GM12878 (cell line): ENCODE data around the gene ODAD2. TPM values are rescaled to one million over a fixed set of nuclear protein-coding genes. Genes with fewer than 3 reads are reported as not detected.

Source experiments
- ATAC-seq: fragments of 200-7000 bp; cut with Tn5 transposase; 3 replicates; pipeline ENCODE4 v1.9.1; 2020; ENCODE audit warnings: mild to moderate bottlenecking, moderate library complexity
- BruUV-seq: library from RNA; stranded (reverse); fragments of 400-500 nt; replicated peaks from 2 replicates; lab custom pipeline; 2021; lab: Mats Ljungman, UMichigan
- CTCF ChIA-PET: fragments of 300-600 bp; sonication (Branson Sonifier 250); formaldehyde crosslinking; extraction: SDS; loops from one replicate; lab custom pipeline; 2021; ENCODE audit warnings: inconsistent platforms; lab: Yijun Ruan, JAX
- POLR2A ChIA-PET: fragments of 350-600 bp; formaldehyde crosslinking; extraction: SDS; loops from one replicate; lab custom pipeline; 2021; ENCODE audit warnings: inconsistent platforms; lab: Charles Lee
- RAD21 ChIA-PET: fragments of 300-600 bp; sonication (Branson Sonifier 250); formaldehyde crosslinking; loops from one replicate; lab custom pipeline; 2023; ENCODE audit warnings: antibody characterized with exemption; ENCODE audit not compliant: unreplicated experiment; lab: Charles Lee
- SMC1A ChIA-PET: fragments of 300-600 bp; sonication (Branson Sonifier 250); formaldehyde crosslinking; loops from one replicate; lab custom pipeline; 2023; ENCODE audit not compliant: unreplicated experiment, uncharacterized antibody; lab: Charles Lee
- DNase-seq: peaks from one replicate; pipeline ENCODE4 v3.0.0-alpha.2; 2011; ENCODE audit warnings: low read depth, low spot score
- FAIRE-seq: peaks from 3 replicates; lab custom pipeline; 2011; peaks lifted over from hg19 to GRCh38; lab: Jason Lieb, UNC
- H2AFZ ChIP-seq: 2 replicates; pipeline ENCODE4 v1.6.0; 2011; ENCODE audit warnings: low read depth, low read length, control low read depth; ENCODE audit not compliant: control insufficient read depth
- H3K27ac ChIP-seq: 2 replicates; pipeline ENCODE4 v1.5.1; 2011; ENCODE audit warnings: control low read depth; ENCODE audit not compliant: control insufficient read depth, insufficient read depth
- H3K27me3 ChIP-seq, 2 experiments: replicated peaks in 1 of 2; 2 replicates each; pipeline versions ENCODE4 v1.6.0 to v1.6.1; 2011; ENCODE audit warnings: low read length in 1 of 2; ENCODE audit not compliant: control insufficient read depth in 2 of 2, insufficient read depth in 2 of 2
- H3K36me3 ChIP-seq, 2 experiments: 2 replicates each; pipeline ENCODE4 v1.5.1; 2011; ENCODE audit warnings: low read length in 1 of 2; ENCODE audit not compliant: control insufficient read depth in 2 of 2, insufficient read depth in 2 of 2
- H3K4me1 ChIP-seq: 2 replicates; pipeline ENCODE4 v1.6.1; 2011; ENCODE audit warnings: mild to moderate bottlenecking, low read length, moderate library complexity, mixed read lengths; ENCODE audit not compliant: control insufficient read depth, insufficient read depth
- H3K4me2 ChIP-seq: 2 replicates; pipeline ENCODE4 v1.6.0; 2011; ENCODE audit warnings: control low read depth; ENCODE audit not compliant: control insufficient read depth, insufficient read depth
- H3K4me3 ChIP-seq: fragments of 200-600 bp; sonication (generic); 2 replicates; pipeline ENCODE4 v1.5.1; 2016
- H3K79me2 ChIP-seq: 2 replicates; pipeline ENCODE4 v1.6.0; 2011; ENCODE audit warnings: low read length; ENCODE audit not compliant: control insufficient read depth, insufficient read depth
- H3K9ac ChIP-seq: 2 replicates; pipeline ENCODE4 v1.8.0; 2011; ENCODE audit warnings: low read length, control low read depth, mixed read lengths; ENCODE audit not compliant: control insufficient read depth, insufficient read depth
- H3K9me3 ChIP-seq: replicated peaks from 3 replicates; pipeline ENCODE4 v1.5.1; 2011; ENCODE audit warnings: mild to moderate bottlenecking, low read length; ENCODE audit not compliant: control insufficient read depth, insufficient read depth
- H4K20me1 ChIP-seq: 2 replicates; pipeline ENCODE4 v1.6.0; 2011; ENCODE audit not compliant: control insufficient read depth, insufficient read depth
- EP300 ChIP-seq, 2 experiments: fragments of 150-350 bp in 1 of 2; IDR thresholded peaks; 2 replicates each; pipeline ENCODE4 v1.6.1; 2011 to 2012; ENCODE audit warnings: low read depth in 2 of 2, low read length in 2 of 2, borderline replicate concordance in 1 of 2, improper control_type of control experiment in 1 of 2, inconsistent platforms in 1 of 2; ENCODE audit not compliant: control insufficient read depth in 1 of 2
- HCFC1 ChIP-seq: fragments of 150-350 bp; IDR thresholded peaks from 2 replicates; pipeline ENCODE4 v1.6.1; 2014; ENCODE audit warnings: low read length
- MTA2 ChIP-seq: fragments of 450-650 bp; IDR thresholded peaks from 2 replicates; pipeline ENCODE4 v1.6.1; 2016; ENCODE audit warnings: low read depth, mild to moderate bottlenecking, moderate library complexity
- MTA3 ChIP-seq: IDR thresholded peaks from 2 replicates; pipeline ENCODE4 v1.6.1; 2012; ENCODE audit warnings: low read length, inconsistent platforms, borderline replicate concordance
- MYB ChIP-seq: fragments of 150-350 bp; IDR thresholded peaks from 2 replicates; pipeline ENCODE4 v1.6.1; 2014; ENCODE audit warnings: mild to moderate bottlenecking, low read depth, low read length, borderline replicate concordance
- NFYB ChIP-seq: IDR thresholded peaks from 2 replicates; pipeline ENCODE4 v1.6.1; 2011; ENCODE audit warnings: low read depth, mild to moderate bottlenecking, low read length, improper control_type of control experiment, moderate library complexity; ENCODE audit not compliant: insufficient read depth
- RAD51 ChIP-seq: fragments of 450-650 bp; IDR thresholded peaks from 2 replicates; pipeline ENCODE4 v1.6.1; 2016; ENCODE audit warnings: moderate library complexity, mild to moderate bottlenecking, inconsistent platforms
- SUPT20H ChIP-seq: IDR thresholded peaks from 2 replicates; pipeline ENCODE4 v1.6.1; 2011; ENCODE audit warnings: low read depth, mild to moderate bottlenecking, low read length, moderate library complexity, borderline replicate concordance; ENCODE audit not compliant: control insufficient read depth
- WGBS: methylation state at CpG from one replicate; pipeline ENCODE4 v1.1.6; 2016; ENCODE audit warnings: low lambda C conversion rate; ENCODE audit not compliant: insufficient replicate concordance, insufficient coverage; ENCODE audit errors: missing lambda C conversion rate; 5-methylcytosine and 5-hydroxymethylcytosine counted together
- in situ Hi-C: fragments of 300-500 bp; cut with MboI; formaldehyde crosslinking; loops from 9 replicates; pipeline ENCODE4 v1.14.3; 2018; ENCODE audit warnings: mixed read lengths
- intact Hi-C: fragments of 100-400 bp; cut with micrococcal nuclease; formaldehyde crosslinking; loops from one replicate; pipeline ENCODE4 v1.14.2; 2022; ENCODE audit not compliant: unreplicated experiment
- polyA plus RNA-seq, 11 experiments: library from polyadenylated mRNA; depleted of rRNA in 4 of 11; unstranded in 6 of 11; stranded (reverse) in 5 of 11; fragments of >200 nt; fragmentation: Nextera tagmentation in 4 of 11; fragmentation: Illumina TruSeq in 1 of 11; extraction: Ambion mirVana in 4 of 11; extraction: Trizol in 1 of 11; gene quantifications; 1 replicate in 1 of 11; 2 replicates in 10 of 11; pipeline versions ENCODE4 v1.2.1 to v1.2.3, GENCODE V29; 2011 to 2016; ENCODE audit warnings: inconsistent platforms in 2 of 11, missing spikeins in 2 of 11, low read depth in 1 of 11
- total RNA-seq, 4 experiments: library from RNA; depleted of rRNA in 3 of 4; stranded (reverse); fragments of >200 nt in 3 of 4; fragmentation: Illumina TruSeq in 1 of 4; extraction: Trizol in 1 of 4; gene quantifications; 2 replicates each; pipeline versions ENCODE4 v1.2.1 to v1.2.3, GENCODE V29; 2013 to 2021
- TF ChIP-seq, protein P1 (sequence below): fragments of 450-650 bp; conservative IDR thresholded peaks from 2 replicates; pipeline ENCODE4 v1.6.1; 2017; ENCODE audit warnings: mild to moderate bottlenecking, moderate library complexity
- TF ChIP-seq, protein P2 (sequence below): fragments of 450-650 bp; IDR thresholded peaks from 2 replicates; pipeline ENCODE4 v1.6.1; 2017; ENCODE audit warnings: antibody characterized with exemption, mild to moderate bottlenecking, moderate library complexity
- TF ChIP-seq, protein P3 (sequence below): IDR thresholded peaks from 2 replicates; pipeline ENCODE4 v1.6.1; 2012; ENCODE audit warnings: low read depth, low read length, improper control_type of control experiment

Gene ODAD2
- total and polyA plus RNA-seq, 10 of the 15 experiments (the other 5 are each of a cell fraction or from before 2014, with no cell fraction given): not detected

DNA sequence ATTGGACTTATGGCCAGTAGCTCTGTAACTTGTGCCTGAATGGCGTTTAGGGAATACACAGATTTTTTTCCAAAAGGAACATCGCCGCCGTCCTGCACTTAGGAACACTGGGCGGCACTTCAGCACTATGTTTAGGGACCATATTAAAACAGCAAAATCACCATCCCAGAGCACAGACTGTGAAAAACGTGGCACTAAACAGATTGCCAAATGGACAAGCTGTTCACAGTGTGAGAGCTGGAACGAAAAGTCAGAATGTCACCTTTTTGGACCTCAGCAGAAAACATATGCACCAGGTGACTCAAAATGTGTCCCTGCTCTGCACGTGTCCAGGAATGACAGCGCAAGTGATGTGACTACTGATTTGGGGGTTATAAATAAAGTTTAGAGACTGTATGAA is 87.9 kb downstream of the ODAD2 start:
- Histone ChIP-seq H2AFZ (no peak overlapping the region), H3K4me3 (no peak overlapping the region), H3K27ac (no peak overlapping the region), H4K20me1 (no peaks in the 10 kb centered on the region), H3K79me2 (no peaks in the 10 kb centered on the region), H3K36me3 (no peaks in the 10 kb centered on the region), H3K9ac (no peak overlapping the region), H3K9me3 (no peaks in the 10 kb centered on the region), H3K27me3 (no peaks in the 10 kb centered on the region), H3K4me1 (no peaks in the 10 kb centered on the region), H3K4me2 (no peak overlapping the region)
- FAIRE-seq (no peak), DNase-seq (no peak), ATAC-seq (no peak)
- no TSS peak for BruUV-seq
- ChIA-PET CTCF (no interaction called here), POLR2A (no interaction called here), SMC1A (interaction anchor here (2.1 kb wide), 1 partner anchor 9 kb away, joined by 4 read pairs; no protein-coding TSS in a partner anchor), RAD21 (no interaction called here)
- 67% methylated on average over 9 of the region's 9 CpGs for WGBS
- TF ChIP-seq SUPT20H (no peak), EP300 (IDR thresholded peaks at IDR 0.05; ENCODE audit: borderline replicate concordance in 1 of 2, control insufficient read depth in 1 of 2, low read depth in 2 of 2, low read length in 2 of 2) (no peak), NFYB (no peak), MYB (no peak), HCFC1 (no peak)
- in situ Hi-C loops: no loop called here
- intact Hi-C loops: no loop called here

DNA sequence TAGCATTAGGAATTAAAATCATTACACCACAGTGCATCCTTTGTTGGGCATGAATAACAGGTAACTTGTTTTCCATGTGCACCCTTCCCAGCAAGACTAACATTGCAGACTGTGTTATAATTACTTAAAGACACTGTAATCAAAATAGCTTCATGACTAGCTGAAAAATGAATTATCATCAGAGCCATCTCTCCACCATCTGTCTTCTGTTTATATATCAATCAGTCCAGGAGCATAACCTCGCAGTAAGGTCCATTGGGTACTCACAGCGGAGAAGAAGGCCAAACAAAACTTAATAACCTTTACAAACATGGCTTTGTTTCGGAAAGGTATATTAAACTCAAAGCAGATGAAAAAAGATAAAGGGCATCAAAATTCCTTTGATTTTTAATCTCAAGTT is 90.6 kb downstream of the ODAD2 start:
- Histone ChIP-seq H3K4me1 (no peaks in the 10 kb centered on the region), H3K4me3 (no peak overlapping the region), H3K4me2 (no peak overlapping the region), H3K27ac (no peak overlapping the region), H3K27me3 (no peaks in the 10 kb centered on the region), H3K9ac (no peak overlapping the region), H3K9me3 (no peaks in the 10 kb centered on the region), H4K20me1 (no peaks in the 10 kb centered on the region), H2AFZ (no peak overlapping the region), H3K79me2 (no peaks in the 10 kb centered on the region), H3K36me3 (no peaks in the 10 kb centered on the region)
- in situ Hi-C loops (no loop called here), intact Hi-C loops (no loop called here)
- DNase-seq: no peak
- no TSS peak for BruUV-seq
- SMC1A ChIA-PET: interaction anchor here (0.9 kb wide), 1 partner anchor 9 kb away, joined by 4 read pairs; no protein-coding TSS in a partner anchor
- WGBS: 27% methylated on average over 3 of the region's 3 CpGs
- no peak for FAIRE-seq
- no peak for ATAC-seq
- POLR2A ChIA-PET: interaction anchor here (0.7 kb wide), 1 partner anchor 27 kb away, joined by 5 read pairs; no protein-coding TSS in a partner anchor
- CTCF ChIA-PET: no interaction called here
- RAD21 ChIA-PET: no interaction called here
- TF ChIP-seq EP300 (IDR thresholded peaks at IDR 0.05; ENCODE audit: borderline replicate concordance in 1 of 2, control insufficient read depth in 1 of 2, low read depth in 2 of 2, low read length in 2 of 2) (no peak), MTA3 (no peak), RAD51 (no peak), MTA2 (no peak)
- TF ChIP-seq, protein P1, sequence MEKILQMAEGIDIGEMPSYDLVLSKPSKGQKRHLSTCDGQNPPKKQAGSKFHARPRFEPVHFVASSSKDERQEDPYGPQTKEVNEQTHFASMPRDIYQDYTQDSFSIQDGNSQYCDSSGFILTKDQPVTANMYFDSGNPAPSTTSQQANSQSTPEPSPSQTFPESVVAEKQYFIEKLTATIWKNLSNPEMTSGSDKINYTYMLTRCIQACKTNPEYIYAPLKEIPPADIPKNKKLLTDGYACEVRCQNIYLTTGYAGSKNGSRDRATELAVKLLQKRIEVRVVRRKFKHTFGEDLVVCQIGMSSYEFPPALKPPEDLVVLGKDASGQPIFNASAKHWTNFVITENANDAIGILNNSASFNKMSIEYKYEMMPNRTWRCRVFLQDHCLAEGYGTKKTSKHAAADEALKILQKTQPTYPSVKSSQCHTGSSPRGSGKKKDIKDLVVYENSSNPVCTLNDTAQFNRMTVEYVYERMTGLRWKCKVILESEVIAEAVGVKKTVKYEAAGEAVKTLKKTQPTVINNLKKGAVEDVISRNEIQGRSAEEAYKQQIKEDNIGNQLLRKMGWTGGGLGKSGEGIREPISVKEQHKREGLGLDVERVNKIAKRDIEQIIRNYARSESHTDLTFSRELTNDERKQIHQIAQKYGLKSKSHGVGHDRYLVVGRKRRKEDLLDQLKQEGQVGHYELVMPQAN: no peak
- TF ChIP-seq, protein P2, sequence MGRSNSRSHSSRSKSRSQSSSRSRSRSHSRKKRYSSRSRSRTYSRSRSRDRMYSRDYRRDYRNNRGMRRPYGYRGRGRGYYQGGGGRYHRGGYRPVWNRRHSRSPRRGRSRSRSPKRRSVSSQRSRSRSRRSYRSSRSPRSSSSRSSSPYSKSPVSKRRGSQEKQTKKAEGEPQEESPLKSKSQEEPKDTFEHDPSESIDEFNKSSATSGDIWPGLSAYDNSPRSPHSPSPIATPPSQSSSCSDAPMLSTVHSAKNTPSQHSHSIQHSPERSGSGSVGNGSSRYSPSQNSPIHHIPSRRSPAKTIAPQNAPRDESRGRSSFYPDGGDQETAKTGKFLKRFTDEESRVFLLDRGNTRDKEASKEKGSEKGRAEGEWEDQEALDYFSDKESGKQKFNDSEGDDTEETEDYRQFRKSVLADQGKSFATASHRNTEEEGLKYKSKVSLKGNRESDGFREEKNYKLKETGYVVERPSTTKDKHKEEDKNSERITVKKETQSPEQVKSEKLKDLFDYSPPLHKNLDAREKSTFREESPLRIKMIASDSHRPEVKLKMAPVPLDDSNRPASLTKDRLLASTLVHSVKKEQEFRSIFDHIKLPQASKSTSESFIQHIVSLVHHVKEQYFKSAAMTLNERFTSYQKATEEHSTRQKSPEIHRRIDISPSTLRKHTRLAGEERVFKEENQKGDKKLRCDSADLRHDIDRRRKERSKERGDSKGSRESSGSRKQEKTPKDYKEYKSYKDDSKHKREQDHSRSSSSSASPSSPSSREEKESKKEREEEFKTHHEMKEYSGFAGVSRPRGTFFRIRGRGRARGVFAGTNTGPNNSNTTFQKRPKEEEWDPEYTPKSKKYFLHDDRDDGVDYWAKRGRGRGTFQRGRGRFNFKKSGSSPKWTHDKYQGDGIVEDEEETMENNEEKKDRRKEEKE: no peak
- TF ChIP-seq, protein P3, sequence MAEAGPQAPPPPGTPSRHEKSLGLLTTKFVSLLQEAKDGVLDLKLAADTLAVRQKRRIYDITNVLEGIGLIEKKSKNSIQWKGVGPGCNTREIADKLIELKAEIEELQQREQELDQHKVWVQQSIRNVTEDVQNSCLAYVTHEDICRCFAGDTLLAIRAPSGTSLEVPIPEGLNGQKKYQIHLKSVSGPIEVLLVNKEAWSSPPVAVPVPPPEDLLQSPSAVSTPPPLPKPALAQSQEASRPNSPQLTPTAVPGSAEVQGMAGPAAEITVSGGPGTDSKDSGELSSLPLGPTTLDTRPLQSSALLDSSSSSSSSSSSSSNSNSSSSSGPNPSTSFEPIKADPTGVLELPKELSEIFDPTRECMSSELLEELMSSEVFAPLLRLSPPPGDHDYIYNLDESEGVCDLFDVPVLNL: no peak
